Endothelial cell of umbilical vein (primary cell): Measurements from ENCODE around the gene COL20A1. TPM values are rescaled to one million over a fixed set of nuclear protein-coding genes. Genes with fewer than 3 reads are reported as not detected.

ENCODE experiments used
- BruUV-seq: library from RNA; stranded (reverse); fragments of 400-500 nt; replicated peaks from 2 replicates; lab custom pipeline; 2021; lab: Mats Ljungman, UMichigan
- CTCF ChIA-PET: fragments of 300-600, 350-600 bp; sonication (Branson Sonifier 250); formaldehyde crosslinking; loops from one replicate; lab custom pipeline; 2021; ENCODE audit warnings: antibody characterized with exemption, inconsistent platforms; lab: Charles Lee
- POLR2A ChIA-PET: fragments of 300-600, 350-600 bp; sonication (Branson Sonifier 250); formaldehyde crosslinking; loops from one replicate; lab custom pipeline; 2021; ENCODE audit warnings: antibody characterized with exemption, inconsistent platforms; lab: Charles Lee
- DNase-seq: peaks from one replicate; pipeline ENCODE4 v3.0.0-alpha.2; 2011; ENCODE audit warnings: low read depth, low spot score
- FAIRE-seq: peaks from 2 replicates; lab custom pipeline; 2011; peaks lifted over from hg19 to GRCh38; lab: Jason Lieb, UNC
- H2AFZ ChIP-seq: 2 replicates; pipeline ENCODE4 v1.6.0; 2012; ENCODE audit warnings: low read depth, low read length, control low read depth, inconsistent platforms
- H3K27ac ChIP-seq: 2 replicates; pipeline ENCODE4 v1.5.1; 2011; ENCODE audit warnings: low read depth, mild to moderate bottlenecking, control low read depth, low read length, moderate library complexity; ENCODE audit not compliant: insufficient read depth
- H3K27me3 ChIP-seq, 2 experiments: 2 replicates each; pipeline versions ENCODE4 v1.6.0 to v1.6.1; 2011; ENCODE audit warnings: low read length in 2 of 2, mixed read lengths in 1 of 2; ENCODE audit not compliant: control insufficient read depth in 2 of 2, insufficient read depth in 2 of 2
- H3K36me3 ChIP-seq, 2 experiments: 2 replicates in 1 of 2; 3 replicates in 1 of 2; pipeline ENCODE4 v1.5.1; 2011; ENCODE audit warnings: low read length in 2 of 2, mild to moderate bottlenecking in 1 of 2, moderate library complexity in 1 of 2; ENCODE audit not compliant: control insufficient read depth in 2 of 2, insufficient read depth in 2 of 2; ENCODE audit errors: extremely low read depth in 1 of 2
- H3K4me1 ChIP-seq: 3 replicates; pipeline ENCODE4 v1.5.1; 2011; ENCODE audit warnings: mild to moderate bottlenecking, low read length; ENCODE audit not compliant: control insufficient read depth, insufficient read depth; ENCODE audit errors: extremely low read depth
- H3K4me2 ChIP-seq: 2 replicates; pipeline ENCODE4 v1.6.1; 2011; ENCODE audit warnings: low read length, control low read depth, mixed read lengths; ENCODE audit not compliant: insufficient read depth
- H3K4me3 ChIP-seq, 3 experiments: fragments of 200-600 bp in 1 of 3; sonication (generic), shearing (Covaris generic) in 1 of 3; replicated peaks in 1 of 3; 2 replicates each; pipeline ENCODE4 v1.5.1; 2011 to 2016; ENCODE audit warnings: control low read depth in 3 of 3, low read length in 3 of 3, mild to moderate bottlenecking in 2 of 3, inconsistent platforms in 1 of 3, low read depth in 1 of 3, moderate library complexity in 1 of 3; ENCODE audit not compliant: insufficient read depth in 1 of 3
- H3K79me2 ChIP-seq: 2 replicates; pipeline ENCODE4 v1.6.0; 2012; ENCODE audit warnings: low read length, inconsistent platforms; ENCODE audit not compliant: control insufficient read depth, insufficient read depth
- H3K9ac ChIP-seq: replicated peaks from 2 replicates; pipeline ENCODE3; 2011; ENCODE audit warnings: low read length, control low read depth; ENCODE audit not compliant: insufficient read depth; ENCODE audit errors: extremely low read depth
- H3K9me1 ChIP-seq: replicated peaks from 3 replicates; pipeline ENCODE4 v1.6.0; 2011; ENCODE audit warnings: mild to moderate bottlenecking, low read length; ENCODE audit not compliant: control insufficient read depth, insufficient read depth; ENCODE audit errors: extremely low read depth
- H3K9me3 ChIP-seq: replicated peaks from 2 replicates; pipeline ENCODE4 v1.5.1; 2012; ENCODE audit warnings: low read length, inconsistent platforms; ENCODE audit not compliant: control insufficient read depth, insufficient read depth
- H4K20me1 ChIP-seq: replicated peaks from 2 replicates; pipeline ENCODE3; 2011; ENCODE audit warnings: mild to moderate bottlenecking, low read length; ENCODE audit not compliant: control insufficient read depth, insufficient read depth; ENCODE audit errors: extremely low read depth
- EZH2 ChIP-seq: IDR thresholded peaks from 2 replicates; pipeline ENCODE4 v1.6.1; 2012; ENCODE audit warnings: borderline replicate concordance, low read depth, mild to moderate bottlenecking, moderate library complexity, low read length, inconsistent platforms; ENCODE audit not compliant: severe bottlenecking
- FOS ChIP-seq: IDR thresholded peaks from 2 replicates; pipeline ENCODE4 v1.6.1; 2011; ENCODE audit warnings: mild to moderate bottlenecking, low read length, moderate library complexity, borderline replicate concordance; ENCODE audit not compliant: insufficient read depth
- GATA2 ChIP-seq: IDR thresholded peaks from 2 replicates; pipeline ENCODE4 v1.7.0; 2011; ENCODE audit warnings: low read depth, mild to moderate bottlenecking, moderate library complexity, mixed read lengths, low read length; ENCODE audit not compliant: insufficient read length, insufficient read depth
- JUN ChIP-seq: IDR thresholded peaks from 2 replicates; pipeline ENCODE4 v1.6.1; 2011; ENCODE audit warnings: borderline replicate concordance, low read depth; ENCODE audit not compliant: insufficient read length, insufficient read depth
- MYC ChIP-seq: IDR thresholded peaks from one replicate; pipeline ENCODE4 v1.6.1; 2011; ENCODE audit warnings: mild to moderate bottlenecking, low read depth, low read length
- POLR2A ChIP-seq: IDR thresholded peaks from 2 replicates; pipeline ENCODE4 v1.6.1; 2012; ENCODE audit warnings: low read depth, mild to moderate bottlenecking, control low read depth, low read length
- POLR2AphosphoS5 ChIP-seq: IDR thresholded peaks from 2 replicates; pipeline ENCODE4 v1.6.1; 2012; ENCODE audit warnings: low read depth, mild to moderate bottlenecking, control low read depth, low read length, moderate library complexity; ENCODE audit not compliant: insufficient read depth
- dilution Hi-C: fragments of 300-500 bp; cut with MboI; formaldehyde crosslinking; loops from one replicate; pipeline ENCODE4 v1.15.0; 2019; ENCODE audit warnings: low sequenced_read_pairs; ENCODE audit not compliant: extremely low pct_ligation_motif_present
- intact Hi-C: fragments of 100-400 bp; cut with micrococcal nuclease; formaldehyde crosslinking; loops from one replicate; pipeline ENCODE4 v1.10.0; 2022
- polyA plus RNA-seq, 4 experiments: library from polyadenylated mRNA; depleted of rRNA in 3 of 4; stranded (reverse) in 3 of 4; unstranded in 1 of 4; fragments of >200 nt; gene quantifications; 2 replicates each; pipeline versions ENCODE4 v1.2.1 to v1.2.3, GENCODE V29; 2011 to 2012; ENCODE audit warnings: missing spikeins in 1 of 4
- total RNA-seq: library from RNA; stranded (reverse); gene quantifications from 2 replicates; pipeline ENCODE4 v1.2.3, GENCODE V29; 2021
- TF ChIP-seq, protein P1 (sequence below), 2 donors: IDR thresholded peaks; 1 replicate in 1 of 2; 2 replicates in 1 of 2; pipeline ENCODE4 v1.5.1; 2011; ENCODE audit warnings: low read length in 2 of 2, mild to moderate bottlenecking in 2 of 2, moderate library complexity in 2 of 2, control low read depth in 1 of 2, inconsistent platforms in 1 of 2, low read depth in 1 of 2; ENCODE audit not compliant: insufficient read depth in 1 of 2; ENCODE audit errors: extremely low read depth in 1 of 2
- TF ChIP-seq, protein P2 (sequence below): IDR thresholded peaks from 2 replicates; pipeline ENCODE4 v1.6.1; 2011; ENCODE audit not compliant: insufficient read depth, insufficient read length

COL20A1 gene
- total and polyA plus RNA-seq, 2 donors (not counting 3 experiments of a cell fraction or from before 2014, with no cell fraction given), result not detected

DNA sequence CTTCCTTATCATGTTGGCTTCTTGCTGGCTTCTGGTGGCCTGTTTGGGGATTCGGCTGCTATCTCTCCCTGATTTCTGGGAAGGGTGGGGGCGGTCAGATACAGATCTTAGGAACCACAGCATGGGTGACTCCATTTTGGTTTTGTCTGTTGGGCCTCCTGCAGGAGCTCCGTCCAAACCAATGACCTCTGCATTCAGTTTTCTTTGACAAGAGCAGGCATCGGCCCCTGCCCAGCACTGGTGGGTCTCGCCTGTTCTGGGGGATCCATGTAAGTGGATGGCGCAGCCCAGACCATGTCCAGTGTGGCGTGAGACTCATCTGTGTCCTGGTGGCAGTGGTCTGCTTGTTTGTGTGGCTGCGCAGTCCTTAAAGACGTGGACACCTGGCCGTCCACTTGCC is 29.0 kb upstream of the COL20A1 start:
- CTCF ChIA-PET, result no interaction called here
- no peaks in the 10 kb centered on the region for H3K4me1 ChIP-seq
- FAIRE-seq (no peak), DNase-seq (no peak)
- no peak overlapping the region for H3K4me2 ChIP-seq
- POLR2A ChIA-PET, result no interaction called here
- no peaks in the 10 kb centered on the region for H3K79me2 ChIP-seq
- dilution Hi-C loops (no loop called here), intact Hi-C loops (no loop called here)
- TF ChIP-seq GATA2, result no peak
- TF ChIP-seq MYC, result no peak
- no peak for TF ChIP-seq EZH2
- TF ChIP-seq, protein P1, sequence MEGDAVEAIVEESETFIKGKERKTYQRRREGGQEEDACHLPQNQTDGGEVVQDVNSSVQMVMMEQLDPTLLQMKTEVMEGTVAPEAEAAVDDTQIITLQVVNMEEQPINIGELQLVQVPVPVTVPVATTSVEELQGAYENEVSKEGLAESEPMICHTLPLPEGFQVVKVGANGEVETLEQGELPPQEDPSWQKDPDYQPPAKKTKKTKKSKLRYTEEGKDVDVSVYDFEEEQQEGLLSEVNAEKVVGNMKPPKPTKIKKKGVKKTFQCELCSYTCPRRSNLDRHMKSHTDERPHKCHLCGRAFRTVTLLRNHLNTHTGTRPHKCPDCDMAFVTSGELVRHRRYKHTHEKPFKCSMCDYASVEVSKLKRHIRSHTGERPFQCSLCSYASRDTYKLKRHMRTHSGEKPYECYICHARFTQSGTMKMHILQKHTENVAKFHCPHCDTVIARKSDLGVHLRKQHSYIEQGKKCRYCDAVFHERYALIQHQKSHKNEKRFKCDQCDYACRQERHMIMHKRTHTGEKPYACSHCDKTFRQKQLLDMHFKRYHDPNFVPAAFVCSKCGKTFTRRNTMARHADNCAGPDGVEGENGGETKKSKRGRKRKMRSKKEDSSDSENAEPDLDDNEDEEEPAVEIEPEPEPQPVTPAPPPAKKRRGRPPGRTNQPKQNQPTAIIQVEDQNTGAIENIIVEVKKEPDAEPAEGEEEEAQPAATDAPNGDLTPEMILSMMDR (IDR thresholded peaks at IDR 0.05; ENCODE audit: extremely low read depth in 1 of 2, insufficient read depth in 1 of 2, low read depth in 1 of 2, low read length in 2 of 2), result no peak
- TF ChIP-seq JUN, result no peak
- no peak for TF ChIP-seq POLR2A
- TF ChIP-seq FOS, result no peak
- TF ChIP-seq, protein P2, sequence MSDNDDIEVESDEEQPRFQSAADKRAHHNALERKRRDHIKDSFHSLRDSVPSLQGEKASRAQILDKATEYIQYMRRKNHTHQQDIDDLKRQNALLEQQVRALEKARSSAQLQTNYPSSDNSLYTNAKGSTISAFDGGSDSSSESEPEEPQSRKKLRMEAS, result no peak
- TF ChIP-seq POLR2AphosphoS5, result no peak
- no peaks in the 10 kb centered on the region for H3K9me3 ChIP-seq
- no peak overlapping the region for H3K27ac ChIP-seq
- no peaks in the 10 kb centered on the region for H3K36me3 ChIP-seq
- peaks cover 7 to 9% of the 10 kb centered on the region in 2 experiments for H3K27me3 ChIP-seq
- H3K4me3 ChIP-seq, result no peak overlapping the region
- no peak overlapping the region for H3K9ac ChIP-seq
- no TSS peak for BruUV-seq
- H4K20me1 ChIP-seq, result no peaks in the 10 kb centered on the region
- no peak overlapping the region for H2AFZ ChIP-seq
- no peaks in the 10 kb centered on the region for H3K9me1 ChIP-seq
